Measurements from ENCODE around the gene IRF3. TPM values are rescaled to one million over a fixed set of nuclear protein-coding genes. Genes with fewer than 3 reads are reported as not detected.

Gene IRF3
- total and polyA plus RNA-seq, 2 of the 4 experiments (the other 2 are of a cell fraction): 39.6 to 65.2 TPM

GRCh38 chr19:49652551-49653465, 12.8 kb downstream of the IRF3 start (continued):
- TF ChIP-seq, protein P1, sequence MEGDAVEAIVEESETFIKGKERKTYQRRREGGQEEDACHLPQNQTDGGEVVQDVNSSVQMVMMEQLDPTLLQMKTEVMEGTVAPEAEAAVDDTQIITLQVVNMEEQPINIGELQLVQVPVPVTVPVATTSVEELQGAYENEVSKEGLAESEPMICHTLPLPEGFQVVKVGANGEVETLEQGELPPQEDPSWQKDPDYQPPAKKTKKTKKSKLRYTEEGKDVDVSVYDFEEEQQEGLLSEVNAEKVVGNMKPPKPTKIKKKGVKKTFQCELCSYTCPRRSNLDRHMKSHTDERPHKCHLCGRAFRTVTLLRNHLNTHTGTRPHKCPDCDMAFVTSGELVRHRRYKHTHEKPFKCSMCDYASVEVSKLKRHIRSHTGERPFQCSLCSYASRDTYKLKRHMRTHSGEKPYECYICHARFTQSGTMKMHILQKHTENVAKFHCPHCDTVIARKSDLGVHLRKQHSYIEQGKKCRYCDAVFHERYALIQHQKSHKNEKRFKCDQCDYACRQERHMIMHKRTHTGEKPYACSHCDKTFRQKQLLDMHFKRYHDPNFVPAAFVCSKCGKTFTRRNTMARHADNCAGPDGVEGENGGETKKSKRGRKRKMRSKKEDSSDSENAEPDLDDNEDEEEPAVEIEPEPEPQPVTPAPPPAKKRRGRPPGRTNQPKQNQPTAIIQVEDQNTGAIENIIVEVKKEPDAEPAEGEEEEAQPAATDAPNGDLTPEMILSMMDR (conservative IDR thresholded peaks at IDR 0.05; ENCODE audit: low read depth, low read length): no peak

Data from IMR-90 (cell line).